Measurements from ENCODE around the gene GTF2F1. TPM values are rescaled to one million over a fixed set of nuclear protein-coding genes. Genes with fewer than 3 reads are reported as not detected.
A peak's percentile ranks its signal among the peaks of the same experiment; 100 is the strongest.

Gene GTF2F1
- total and polyA plus RNA-seq, 10 of the 15 experiments (the other 5 are each of a cell fraction or from before 2014, with no cell fraction given), result 4.5 to 61.7 (median 48.5) TPM

- TF ChIP-seq MYC (IDR thresholded peaks at IDR 0.05; ENCODE audit: insufficient read depth, insufficient read length, insufficient replicate concordance, low read length, severe bottlenecking) (no peak), NR2F1 (conservative IDR thresholded peaks at IDR 0.05) (peak; percentile 52; the same call in 1 of the 2 replicates), GABPA (IDR thresholded peaks at IDR 0.05; ENCODE audit: low read depth) (no peak), MLLT1 (IDR thresholded peaks at IDR 0.05) (no peak), EED (IDR thresholded peaks at IDR 0.05; ENCODE audit: low read depth) (no peak), NFYA (IDR thresholded peaks at IDR 0.05; ENCODE audit: borderline replicate concordance, low read depth, low read length) (no peak)
Measured at GRCh38 chr19:6424195-6424938, 31.4 kb upstream of the GTF2F1 start, which contains the start of gene KHSRP (continued).

DNA sequence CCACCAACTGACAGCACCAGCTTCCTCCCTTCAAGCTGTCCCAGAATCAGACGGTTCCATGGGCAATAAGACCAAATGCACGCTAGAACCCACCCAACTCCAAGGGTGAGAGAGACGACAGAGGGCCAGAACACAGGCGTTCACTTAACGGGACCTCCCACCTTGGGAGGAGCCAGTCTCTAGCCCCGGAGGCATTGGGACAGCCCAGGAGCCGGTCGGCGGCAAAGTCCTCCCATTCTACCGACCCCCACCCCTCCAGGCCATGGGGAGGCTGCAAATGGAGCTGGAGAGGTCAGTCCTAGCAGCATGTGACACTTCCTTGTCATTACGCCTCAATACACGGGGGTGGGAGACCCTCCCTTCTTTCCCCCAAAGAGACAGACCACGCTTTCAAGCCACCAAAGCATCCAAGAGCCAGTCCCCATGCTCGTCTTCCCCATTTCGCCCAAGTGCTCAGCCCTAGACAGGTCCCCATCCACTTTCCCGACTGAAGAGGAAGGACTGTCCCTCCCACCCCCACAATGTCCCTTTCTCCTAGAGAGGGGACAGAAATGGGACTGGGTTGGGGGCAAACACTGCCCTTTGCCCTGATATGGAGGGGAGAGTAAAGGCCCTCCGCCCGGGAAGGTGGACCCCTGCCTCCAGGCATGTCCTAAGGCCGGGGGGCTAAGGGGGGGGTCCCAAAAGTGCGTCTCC, 30.7 kb upstream of the GTF2F1 start:
- H3K79me2 ChIP-seq (ENCODE audit: control insufficient read depth, insufficient read depth, low read length), result peaks cover 48% of the 10 kb centered on the region
- H3K27ac ChIP-seq (ENCODE audit: control insufficient read depth, insufficient read depth), result peak overlapping the region; percentile 73
- FAIRE-seq (peak; percentile 61), DNase-seq (ENCODE audit: low read depth, low spot score) (no peak), ATAC-seq (peak; percentile 8)
- under 1% methylated on average over 20 of the region's 20 CpGs for WGBS (ENCODE audit: insufficient coverage, insufficient replicate concordance, low lambda C conversion rate, missing lambda C conversion rate)
- peaks cover 27% of the 10 kb centered on the region for H4K20me1 ChIP-seq (ENCODE audit: control insufficient read depth, insufficient read depth)
- H3K36me3 ChIP-seq (ENCODE audit: control insufficient read depth in 2 of 2, insufficient read depth in 2 of 2, low read length in 1 of 2), result peaks cover 15 to 29% of the 10 kb centered on the region in 2 experiments
- peak overlapping the region; percentile 73 for H3K4me2 ChIP-seq (ENCODE audit: control insufficient read depth, insufficient read depth)
- H3K27me3 ChIP-seq (replicated peaks in 1 of 2; ENCODE audit: control insufficient read depth in 2 of 2, insufficient read depth in 2 of 2, low read length in 1 of 2), result no peaks in the 10 kb centered on the region
- intact Hi-C loops (cut with micrococcal nuclease; ENCODE audit: unreplicated experiment), result no loop called here
- BruUV-seq (replicated peaks), result no TSS peak
- in situ Hi-C loops (cut with MboI), result no loop called here
- ChIA-PET SMC1A (ENCODE audit: uncharacterized antibody, unreplicated experiment) (no interaction called here), CTCF (interaction anchor here (1.3 to 2.2 kb wide), 2 partner anchors 12 to 51 kb away, joined by 5 to 8 read pairs; partner anchors contain the start of gene ALKBH7), POLR2A (interaction anchor here (0.6 kb wide), 2 partner anchors 246 to 439 kb away, joined by 3 to 5 read pairs; partner anchors contain the start of gene TNFSF14), RAD21 (ENCODE audit: unreplicated experiment) (interaction anchor here (0.7 kb wide), 1 partner anchor 50 kb away, joined by 3 read pairs; no protein-coding TSS in a partner anchor)
- peak overlapping the region; percentile 93 for H3K4me3 ChIP-seq
- H2AFZ ChIP-seq (ENCODE audit: control insufficient read depth, low read depth, low read length), result no peak overlapping the region
- H3K4me1 ChIP-seq (ENCODE audit: control insufficient read depth, insufficient read depth, low read length), result peaks cover 5% of the 10 kb centered on the region
- H3K9ac ChIP-seq (ENCODE audit: control insufficient read depth, insufficient read depth, low read length), result peak overlapping the region; percentile 85
- no peaks in the 10 kb centered on the region; the same call in 2 of the 3 replicates for H3K9me3 ChIP-seq (replicated peaks; ENCODE audit: control insufficient read depth, insufficient read depth, low read length)
- TF ChIP-seq ZBTB40 (IDR thresholded peaks at IDR 0.05; ENCODE audit: borderline replicate concordance), result no peak
- TF ChIP-seq MLLT1 (IDR thresholded peaks at IDR 0.05), result peak; percentile 32; the same call in 1 of the 2 replicates
- 0 out of 2 replicates have a peak, but pooled peaks have one; percentile 3 for TF ChIP-seq LARP7 (IDR thresholded peaks at IDR 0.05)
- peak; percentile 81; the same call in 1 of the 2 replicates for TF ChIP-seq WRNIP1 (IDR thresholded peaks at IDR 0.05; ENCODE audit: borderline replicate concordance, low read depth, low read length)
